BJ (cell line): ENCODE measurements around the gene CNOT10. TPM values are rescaled to one million over a fixed set of nuclear protein-coding genes. Genes with fewer than 3 reads are reported as not detected.

ENCODE experiments used
- CTCF ChIA-PET: fragments of 350-600 bp; formaldehyde crosslinking; extraction: SDS; loops from one replicate; lab custom pipeline; 2021; ENCODE audit warnings: antibody characterized with exemption, inconsistent platforms; lab: Yijun Ruan, JAX
- POLR2A ChIA-PET: fragments of 300-600 bp; sonication (Branson Sonifier 250); formaldehyde crosslinking; extraction: SDS; loops from one replicate; lab custom pipeline; 2021; ENCODE audit warnings: antibody characterized with exemption; lab: Charles Lee
- DNase-seq: peaks from one replicate; pipeline ENCODE4 v3.0.0-alpha.2; 2011; ENCODE audit warnings: low read depth
- H3K27me3 ChIP-seq: 2 replicates; pipeline ENCODE4 v1.6.0; 2011; ENCODE audit warnings: low read length; ENCODE audit not compliant: control insufficient read depth, insufficient read depth
- H3K36me3 ChIP-seq: 2 replicates; pipeline ENCODE4 v1.5.1; 2011; ENCODE audit warnings: low read length; ENCODE audit not compliant: control insufficient read depth, insufficient read depth
- H3K4me3 ChIP-seq: 2 replicates; pipeline ENCODE4 v1.5.1; 2011; ENCODE audit warnings: low read depth, mild to moderate bottlenecking, control low read depth, low read length
- polyA plus RNA-seq: library from polyadenylated mRNA; depleted of rRNA; stranded (reverse); fragments of >200 nt; gene quantifications from 2 replicates; pipeline ENCODE4 v1.2.3, GENCODE V29; 2011
- TF ChIP-seq, protein P1 (sequence below): IDR thresholded peaks from 2 replicates; pipeline ENCODE4 v1.5.1; 2011; ENCODE audit warnings: low read depth, mild to moderate bottlenecking, control low read depth, inconsistent platforms, low read length, moderate library complexity; ENCODE audit not compliant: insufficient read depth

CNOT10 gene
- polyA plus RNA-seq, 1 experiment: 20.0 TPM

DNA sequence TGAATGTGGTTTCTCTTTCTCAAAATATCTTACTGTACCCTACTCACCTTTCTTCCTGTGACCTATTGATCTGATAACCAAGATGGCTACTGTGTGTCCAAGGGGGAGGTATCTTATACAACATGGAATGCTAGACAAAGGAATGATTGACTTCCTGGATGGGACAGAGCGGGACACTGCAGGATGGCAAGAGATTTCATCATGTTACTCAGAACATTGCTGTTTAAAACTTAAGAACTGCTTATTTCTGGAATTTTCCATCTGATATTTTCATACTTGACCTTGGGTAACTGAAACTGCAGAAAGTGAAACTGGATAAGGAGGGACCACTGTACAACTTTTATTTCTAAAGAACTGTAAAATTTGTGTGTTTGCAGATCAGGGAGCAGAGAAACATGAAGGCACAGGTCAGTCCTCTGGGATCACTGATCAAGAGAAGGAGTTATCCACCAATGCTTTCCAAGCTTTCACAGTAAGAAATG, 18.5 kb downstream of the CNOT10 start:
- CTCF ChIA-PET: no interaction called here
- POLR2A ChIA-PET: no interaction called here

DNA sequence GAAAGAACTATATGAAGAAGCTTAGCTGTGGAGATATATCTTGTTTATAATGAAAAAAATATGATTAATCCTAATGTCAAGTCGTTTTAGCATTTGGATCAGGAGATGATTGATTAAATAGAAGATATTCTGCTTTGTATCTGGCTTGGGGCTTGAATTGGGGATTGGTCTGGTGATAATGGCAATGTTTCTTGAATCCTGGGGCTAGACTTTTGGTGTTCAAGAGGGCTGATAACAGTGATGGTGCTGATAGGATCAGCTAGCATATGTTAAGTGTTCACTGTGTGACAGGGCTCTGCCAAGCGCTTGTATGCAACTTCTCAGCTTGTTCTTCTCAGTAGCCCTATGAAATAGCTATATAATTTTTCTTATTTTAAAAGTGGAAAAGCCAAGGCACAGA, 20.2 kb downstream of the CNOT10 start:
- Histone ChIP-seq H3K36me3 (peaks cover 1% of the 10 kb centered on the region; the same call in 1 of the 2 replicates), H3K27me3 (no peaks in the 10 kb centered on the region), H3K4me3 (no peak overlapping the region)
- POLR2A ChIA-PET: no interaction called here
- TF ChIP-seq, protein P1, sequence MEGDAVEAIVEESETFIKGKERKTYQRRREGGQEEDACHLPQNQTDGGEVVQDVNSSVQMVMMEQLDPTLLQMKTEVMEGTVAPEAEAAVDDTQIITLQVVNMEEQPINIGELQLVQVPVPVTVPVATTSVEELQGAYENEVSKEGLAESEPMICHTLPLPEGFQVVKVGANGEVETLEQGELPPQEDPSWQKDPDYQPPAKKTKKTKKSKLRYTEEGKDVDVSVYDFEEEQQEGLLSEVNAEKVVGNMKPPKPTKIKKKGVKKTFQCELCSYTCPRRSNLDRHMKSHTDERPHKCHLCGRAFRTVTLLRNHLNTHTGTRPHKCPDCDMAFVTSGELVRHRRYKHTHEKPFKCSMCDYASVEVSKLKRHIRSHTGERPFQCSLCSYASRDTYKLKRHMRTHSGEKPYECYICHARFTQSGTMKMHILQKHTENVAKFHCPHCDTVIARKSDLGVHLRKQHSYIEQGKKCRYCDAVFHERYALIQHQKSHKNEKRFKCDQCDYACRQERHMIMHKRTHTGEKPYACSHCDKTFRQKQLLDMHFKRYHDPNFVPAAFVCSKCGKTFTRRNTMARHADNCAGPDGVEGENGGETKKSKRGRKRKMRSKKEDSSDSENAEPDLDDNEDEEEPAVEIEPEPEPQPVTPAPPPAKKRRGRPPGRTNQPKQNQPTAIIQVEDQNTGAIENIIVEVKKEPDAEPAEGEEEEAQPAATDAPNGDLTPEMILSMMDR: no peak
- CTCF ChIA-PET: interaction anchor here (1.2 kb wide), 1 partner anchor 13 kb away, joined by 3 read pairs; no protein-coding TSS in a partner anchor
- DNase-seq: no peak

More for the DNA sequence above, 18.5 kb downstream of the CNOT10 start:
- Histone ChIP-seq H3K4me3 (no peak overlapping the region), H3K36me3 (no peaks in the 10 kb centered on the region), H3K27me3 (no peaks in the 10 kb centered on the region)
- TF ChIP-seq, protein P1: no peak
- DNase-seq: no peak

DNA sequence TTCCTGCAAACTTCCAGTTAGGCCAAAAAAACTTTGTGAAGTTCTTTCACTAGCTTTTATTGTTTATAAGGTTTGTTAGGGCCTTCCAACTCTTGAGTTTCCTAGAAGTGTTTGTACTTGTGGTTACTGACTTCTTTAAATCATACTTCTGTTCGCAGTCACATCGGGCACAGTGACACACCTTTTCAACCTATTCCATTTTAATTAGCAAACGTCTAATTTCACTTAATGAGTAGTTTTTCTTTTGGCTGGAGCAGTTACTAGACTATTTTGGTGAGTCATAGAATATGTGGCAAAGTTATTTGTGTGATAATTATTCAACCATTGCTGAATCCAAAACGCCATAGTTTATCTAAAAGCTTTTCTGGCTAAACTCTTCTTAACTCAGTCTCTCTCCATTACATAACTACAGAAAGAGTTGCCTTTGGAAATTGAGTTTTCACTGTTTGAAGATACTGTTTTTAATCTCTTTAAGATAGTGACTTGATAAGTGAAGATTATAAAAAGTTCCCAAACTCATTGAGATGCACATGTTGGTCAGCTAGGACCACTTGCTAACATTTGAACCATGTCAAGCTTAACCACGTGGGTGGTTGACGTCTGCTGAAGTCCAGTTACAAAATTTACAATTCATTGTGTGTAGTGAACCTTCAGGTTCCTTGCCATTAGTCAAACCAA, 21.5 kb downstream of the CNOT10 start:
- ChIA-PET POLR2A (no interaction called here), CTCF (interaction anchor here (0.7 kb wide), 1 partner anchor 241 kb away, joined by 3 read pairs; no protein-coding TSS in a partner anchor)
- DNase-seq: no peak

DNA sequence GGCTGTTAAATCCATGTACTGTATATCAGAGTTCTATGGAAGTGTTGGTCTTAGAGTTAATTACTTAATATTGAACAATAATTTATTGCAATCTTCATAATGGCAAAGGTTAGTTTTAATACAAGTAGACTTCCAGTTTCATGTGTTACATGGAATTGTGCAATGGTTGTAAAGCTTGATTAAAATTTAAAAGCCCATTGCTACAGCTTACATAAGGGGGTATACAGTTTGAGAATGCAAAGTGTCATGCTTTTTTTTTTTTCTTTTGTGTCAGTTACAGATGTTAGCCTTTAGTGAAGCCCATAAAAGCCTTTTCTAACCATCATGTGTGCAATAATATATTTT, 22.0 kb downstream of the CNOT10 start:
- peaks cover 1% of the 10 kb centered on the region; the same call in 1 of the 2 replicates for H3K36me3 ChIP-seq
- no peak for DNase-seq
- POLR2A ChIA-PET: no interaction called here
- no peak overlapping the region for H3K4me3 ChIP-seq
- no peaks in the 10 kb centered on the region for H3K27me3 ChIP-seq
- TF ChIP-seq, protein P1: no peak
- CTCF ChIA-PET: interaction anchor here (0.7 to 1.6 kb wide), 2 partner anchors 229 to 241 kb away, joined by 3 read pairs; no protein-coding TSS in a partner anchor

More for the DNA sequence above, 21.5 kb downstream of the CNOT10 start:
- peaks cover 1% of the 10 kb centered on the region; the same call in 1 of the 2 replicates for H3K36me3 ChIP-seq
- TF ChIP-seq, protein P1: no peak
- H3K27me3 ChIP-seq: no peaks in the 10 kb centered on the region
- no peak overlapping the region for H3K4me3 ChIP-seq

DNA sequence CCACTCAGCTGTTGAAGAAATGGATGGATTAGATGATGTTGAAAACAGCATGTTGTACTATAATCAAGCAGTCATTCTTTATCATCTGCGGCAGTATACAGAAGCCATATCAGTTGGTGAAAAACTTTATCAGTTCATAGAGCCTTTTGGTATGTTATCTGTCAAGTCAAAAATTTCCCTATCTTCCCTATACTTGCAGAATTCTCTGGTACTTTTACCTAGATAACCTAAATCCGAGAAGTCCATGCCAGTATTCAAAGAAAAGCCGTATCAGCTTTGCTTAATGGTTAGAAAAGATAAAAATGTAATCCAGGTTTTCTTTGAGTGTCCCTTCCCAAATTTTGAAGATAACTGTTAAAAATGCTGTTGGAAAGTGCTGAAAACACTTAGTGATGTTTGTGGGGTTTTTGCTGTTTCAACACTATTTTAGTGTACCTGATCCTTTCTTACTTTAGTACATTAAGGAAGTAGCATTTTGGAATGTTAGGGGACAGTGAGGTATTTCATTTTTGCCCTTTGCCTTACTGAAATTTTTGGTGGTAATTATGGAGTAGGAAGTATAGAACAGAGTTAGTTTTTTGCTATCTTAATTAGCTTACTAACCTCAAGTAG, 23.8 kb downstream of the CNOT10 start:
- H3K36me3 ChIP-seq: peaks cover 1% of the 10 kb centered on the region; the same call in 1 of the 2 replicates
- TF ChIP-seq, protein P1: no peak
- DNase-seq: no peak
- no peaks in the 10 kb centered on the region for H3K27me3 ChIP-seq
- no peak overlapping the region for H3K4me3 ChIP-seq
- ChIA-PET POLR2A (no interaction called here), CTCF (interaction anchor here (1.6 kb wide), 1 partner anchor 227 kb away, joined by 3 read pairs; no protein-coding TSS in a partner anchor)
